GM18507 (cell line): ENCODE results near the gene LYPLAL1.

Experiments used
- DNase-seq: peaks from one replicate; pipeline ENCODE4 v3.0.0; 2011; ENCODE audit warnings: low read depth; ENCODE audit not compliant: insufficient read length; ENCODE audit errors: extremely low spot score
- FAIRE-seq: peaks from 2 replicates; lab custom pipeline; 2011; peaks lifted over from hg19 to GRCh38; lab: Jason Lieb, UNC

LYPLAL1 gene

DNA sequence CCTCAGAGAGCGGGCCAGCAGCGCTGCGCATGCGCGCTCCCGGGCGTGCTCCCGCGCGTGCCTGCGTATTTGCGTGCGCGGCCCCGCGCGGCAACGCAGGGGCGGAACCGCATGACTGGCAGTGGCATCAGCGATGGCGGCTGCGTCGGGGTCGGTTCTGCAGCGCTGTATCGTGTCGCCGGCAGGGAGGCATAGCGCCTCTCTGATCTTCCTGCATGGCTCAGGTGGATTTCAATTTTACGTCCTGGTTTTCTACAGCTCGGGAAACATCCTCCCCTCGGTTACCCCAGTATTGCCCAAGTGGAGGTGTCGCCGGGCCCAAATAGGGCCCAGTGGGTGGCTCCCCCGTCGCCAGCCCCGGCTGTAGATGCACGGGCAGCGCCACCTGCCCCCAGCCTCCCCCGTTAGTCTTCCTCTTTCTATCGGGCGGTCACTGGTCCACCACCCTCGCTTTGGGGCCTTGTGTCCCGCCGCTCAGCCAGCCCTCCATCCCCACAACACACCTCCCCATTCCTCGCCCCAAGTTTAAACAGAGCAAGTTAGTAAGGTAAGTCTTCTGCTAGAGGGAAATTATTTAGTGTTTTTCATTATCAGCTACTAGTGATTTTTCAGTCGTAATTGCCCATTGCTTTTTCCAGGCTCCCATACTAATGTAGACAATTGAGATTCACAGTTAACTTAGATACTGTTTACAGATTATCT lies at the start of gene LYPLAL1:
LYPLAL1 (plus strand) TSS at position 121 of the 702 bp plus-strand sequence; CDS start at position 134, 13 bp downstream.
- FAIRE-seq (peak; percentile 96), DNase-seq (peak; percentile 74)

DNA sequence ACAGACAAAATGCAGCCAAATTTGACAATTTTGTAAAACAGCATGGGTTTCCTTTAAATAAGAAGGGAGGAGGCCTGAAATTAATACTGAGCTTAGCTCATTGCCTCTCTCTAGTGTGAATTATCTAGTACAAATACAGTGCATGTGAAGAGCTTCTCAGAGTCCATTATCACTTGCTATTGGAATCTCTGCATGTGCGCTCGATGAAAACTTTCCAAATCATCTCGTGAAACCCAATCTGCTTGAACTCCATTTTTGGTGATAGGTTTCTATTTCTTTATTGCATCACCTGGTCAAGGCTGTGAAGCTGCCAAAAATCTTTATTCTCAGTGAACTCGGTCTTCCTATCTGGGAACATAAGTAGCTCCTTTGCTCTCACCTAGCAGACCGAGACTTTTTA lies 49.5 kb upstream of the LYPLAL1 start:
- FAIRE-seq (no peak), DNase-seq (no peak)

DNA sequence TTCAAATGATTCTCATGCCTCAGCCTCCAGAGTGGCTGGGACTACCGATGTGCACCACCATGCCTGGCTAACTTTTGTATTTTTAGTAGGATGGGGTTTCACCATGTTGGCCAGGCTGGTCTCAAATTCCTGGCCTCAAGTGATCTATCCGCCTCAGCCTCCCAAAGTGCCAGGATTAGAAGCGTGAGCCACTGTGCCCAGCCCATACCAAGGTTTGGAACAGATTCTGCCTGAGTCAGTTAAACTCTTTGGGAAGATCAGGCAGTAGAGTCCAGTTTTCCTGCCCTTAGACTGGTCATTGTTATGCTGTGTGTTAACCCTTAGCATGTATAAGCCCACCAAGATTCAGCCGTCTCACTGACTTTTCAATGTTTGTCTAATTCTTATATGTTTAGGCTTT lies 48.3 kb upstream of the LYPLAL1 start:
- FAIRE-seq (no peak), DNase-seq (no peak)

DNA sequence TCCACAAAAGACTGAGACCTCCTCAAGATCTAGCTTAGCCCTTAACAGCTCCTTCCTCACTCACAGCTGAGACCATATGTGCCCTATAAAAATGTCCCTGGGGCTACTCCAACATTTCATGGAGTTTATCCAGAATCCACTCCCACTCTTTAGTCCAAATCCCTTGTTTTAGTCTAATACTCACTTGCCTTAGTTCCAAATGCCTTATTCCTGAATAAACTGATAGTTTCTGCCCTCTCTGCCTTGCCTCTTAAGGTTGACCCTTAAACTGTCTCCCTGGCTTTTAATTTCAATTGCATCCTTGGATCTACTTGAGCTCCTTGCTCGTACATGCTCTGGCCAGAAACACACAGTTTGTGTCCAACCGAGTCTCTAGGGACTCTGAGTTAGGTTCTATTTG lies 47.3 kb upstream of the LYPLAL1 start:
- DNase-seq (no peak), FAIRE-seq (no peak)

DNA sequence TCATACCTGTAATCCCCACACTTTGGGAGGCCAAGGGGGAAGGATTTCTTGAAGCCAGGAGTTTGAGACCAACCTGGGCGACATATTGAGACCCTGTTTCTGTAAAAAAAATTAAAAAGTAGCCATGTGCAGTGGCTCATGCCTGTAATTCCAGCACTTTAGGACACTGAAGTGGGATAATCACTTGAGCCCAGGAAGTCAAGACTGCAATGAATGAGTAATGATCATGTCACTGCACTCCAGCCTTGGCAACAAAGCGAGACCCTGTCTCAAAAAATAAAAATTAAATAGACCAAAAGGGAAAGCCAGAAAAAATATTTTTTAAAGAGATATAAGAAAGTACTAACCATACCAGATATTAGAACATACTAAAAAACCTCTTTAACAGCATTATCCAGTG lies 44.7 kb upstream of the LYPLAL1 start:
- DNase-seq (no peak), FAIRE-seq (no peak)

DNA sequence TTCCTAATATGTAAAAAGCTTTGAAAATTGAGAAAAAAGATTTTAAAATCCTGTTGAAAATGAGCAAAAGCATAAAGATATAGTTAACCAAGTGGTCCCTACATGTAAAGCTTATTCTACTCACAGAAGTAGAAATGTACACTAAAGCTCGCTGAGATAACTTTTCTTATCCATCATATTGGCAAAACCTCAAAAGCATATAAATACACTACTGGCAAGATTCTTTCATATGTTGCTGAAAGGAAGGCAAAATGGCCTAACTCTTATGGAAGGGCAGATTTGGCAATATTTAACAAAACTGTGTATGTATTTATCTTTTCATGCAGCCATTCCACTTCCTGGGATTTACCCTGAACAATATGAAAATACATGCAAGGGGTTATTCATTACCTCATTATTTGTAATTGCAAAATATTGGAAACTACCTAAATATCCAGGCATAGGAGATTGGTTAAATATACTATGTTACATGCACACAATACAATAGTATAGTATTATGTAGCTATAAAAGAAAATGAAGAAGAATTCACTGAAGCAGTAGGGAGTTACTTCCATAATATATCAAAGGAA lies 43.2 kb upstream of the LYPLAL1 start:
- peak; percentile 38 for FAIRE-seq
- DNase-seq: no peak

DNA sequence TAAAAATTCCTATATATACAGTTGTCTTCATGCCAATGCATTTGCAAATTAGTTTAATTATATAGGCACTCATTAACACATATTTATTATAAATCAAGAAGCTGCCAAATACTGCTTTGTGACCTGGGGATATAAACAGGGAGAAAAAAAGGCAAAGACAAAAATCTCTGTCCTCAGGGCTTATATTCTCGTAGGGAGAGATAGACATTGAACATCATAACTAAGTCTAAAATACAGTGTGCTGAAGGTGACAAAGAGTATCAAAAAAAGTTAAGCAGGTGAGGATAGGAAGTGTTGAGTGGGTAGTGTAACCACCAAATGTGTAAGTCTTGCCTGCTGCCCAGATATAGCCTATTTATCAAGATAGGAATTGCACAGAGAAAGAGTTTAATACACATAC lies 40.7 kb upstream of the LYPLAL1 start:
- no peak for FAIRE-seq

DNA sequence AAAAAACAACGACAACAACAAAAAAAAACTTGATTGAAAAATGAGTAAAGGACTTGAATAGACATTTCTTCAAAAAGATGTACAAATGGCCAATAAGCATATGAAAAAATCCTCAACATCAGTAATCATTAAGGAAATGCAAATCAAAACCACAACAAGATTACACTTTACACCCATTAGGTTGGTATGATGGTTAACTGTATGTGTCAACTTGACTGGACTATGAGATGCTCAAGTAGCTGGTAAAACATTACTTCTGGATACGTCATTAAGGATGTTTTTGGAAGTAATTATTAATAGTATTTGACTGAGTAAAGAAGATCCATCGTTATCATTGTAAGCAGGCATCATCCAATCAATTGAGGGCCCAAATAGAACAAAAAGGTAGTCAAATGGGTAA lies 34.9 kb upstream of the LYPLAL1 start:
- FAIRE-seq: no peak
- no peak for DNase-seq

More for the DNA sequence above, 40.7 kb upstream of the LYPLAL1 start:
- DNase-seq: no peak

DNA sequence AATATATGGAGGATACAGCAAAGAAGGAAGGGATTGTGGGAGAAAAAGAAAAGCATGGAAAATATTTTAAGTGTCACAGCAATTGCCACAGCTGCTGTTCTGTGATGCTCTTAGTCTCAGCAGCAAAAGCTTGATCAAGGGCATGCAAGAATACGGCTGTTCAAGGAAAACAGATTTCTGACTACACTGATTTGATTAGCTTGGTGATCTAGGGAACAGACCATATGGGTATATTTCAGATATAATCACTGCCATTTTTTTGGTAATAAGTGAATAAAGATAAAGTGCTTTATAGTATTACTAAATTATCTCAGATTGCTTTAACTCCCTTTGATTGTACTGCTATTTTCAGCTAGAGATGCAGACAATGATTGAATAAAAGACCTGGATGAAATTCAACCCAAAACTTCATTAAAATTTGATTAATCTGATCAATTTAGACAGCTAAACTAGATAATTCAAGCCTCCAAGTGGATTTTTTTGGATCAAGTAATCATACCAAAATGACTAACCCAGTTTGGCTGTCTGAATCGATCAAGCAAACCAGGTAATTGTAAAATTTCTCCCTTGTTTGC lies 33.3 kb upstream of the LYPLAL1 start:
- FAIRE-seq (no peak), DNase-seq (no peak)

DNA sequence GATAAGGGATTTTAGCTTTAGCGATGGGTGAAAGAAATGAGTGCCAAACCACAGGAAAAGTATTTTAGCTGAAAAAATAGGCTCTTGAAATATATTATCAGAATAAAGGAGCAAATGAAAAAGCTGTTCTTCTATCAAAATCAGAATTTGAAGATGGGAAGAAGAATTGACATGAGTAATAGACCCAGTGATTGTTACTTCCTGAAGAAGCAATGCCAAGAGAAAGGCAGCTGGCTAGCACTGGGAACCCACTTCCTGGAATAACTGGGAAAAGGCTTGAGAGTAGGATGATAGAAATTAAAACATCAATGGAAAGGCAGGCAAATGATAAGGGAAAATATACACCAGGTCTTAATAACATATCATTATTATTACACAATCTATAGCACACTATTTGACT lies 29.9 kb upstream of the LYPLAL1 start:
- DNase-seq (no peak), FAIRE-seq (no peak)

DNA sequence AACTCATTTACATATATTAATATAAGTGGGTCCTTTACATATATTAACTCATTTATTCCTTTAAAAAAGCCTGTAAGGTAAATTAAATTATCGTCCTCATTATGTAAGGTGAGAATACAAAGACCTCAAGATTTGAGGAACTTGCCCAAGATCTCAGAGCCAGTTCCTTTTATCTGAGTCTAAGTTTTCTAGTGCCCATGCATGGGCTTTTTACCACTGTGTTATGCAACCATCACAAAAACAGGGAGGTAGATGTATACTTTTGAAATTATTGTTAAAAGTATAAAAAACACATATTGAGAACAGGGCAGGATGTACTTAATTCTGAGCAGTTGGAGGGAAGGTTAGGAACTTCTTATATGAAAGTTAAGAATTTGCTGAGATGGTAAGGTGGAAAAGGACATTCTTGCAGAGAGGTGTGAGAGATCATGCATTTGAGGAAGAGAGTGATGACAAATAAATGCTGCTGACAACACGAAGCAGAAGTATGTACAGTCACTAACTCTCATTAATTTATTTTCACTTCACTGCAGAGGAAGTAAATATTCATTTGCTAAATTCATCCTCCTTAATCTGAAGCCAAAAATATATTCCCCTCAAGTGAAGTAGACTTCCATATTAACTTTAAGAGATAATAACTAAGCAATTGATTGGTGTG lies 28.9 kb upstream of the LYPLAL1 start:
- FAIRE-seq (no peak), DNase-seq (no peak)

DNA sequence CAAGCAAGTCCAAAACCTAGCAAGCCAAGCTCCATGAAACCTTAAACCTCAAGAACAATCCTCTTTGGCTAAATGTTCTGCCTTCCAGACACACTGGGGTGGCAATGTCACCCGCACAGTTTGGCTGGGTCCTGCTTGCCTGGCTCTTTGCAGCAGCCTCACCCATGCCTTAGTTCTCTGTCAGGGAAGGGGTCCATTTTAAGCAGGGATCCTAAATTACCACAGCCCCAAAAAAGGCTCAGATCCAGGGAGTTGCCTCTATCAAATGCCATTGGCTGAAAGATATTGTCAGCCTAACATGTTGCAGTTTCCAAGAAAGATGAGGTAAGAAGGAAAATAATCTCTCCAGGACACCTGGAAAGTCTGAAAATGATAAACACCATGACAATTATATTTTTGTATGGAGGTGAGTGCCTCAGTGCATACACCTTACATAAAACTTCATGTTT lies 26.1 kb upstream of the LYPLAL1 start:
- no peak for DNase-seq
- FAIRE-seq: no peak

DNA sequence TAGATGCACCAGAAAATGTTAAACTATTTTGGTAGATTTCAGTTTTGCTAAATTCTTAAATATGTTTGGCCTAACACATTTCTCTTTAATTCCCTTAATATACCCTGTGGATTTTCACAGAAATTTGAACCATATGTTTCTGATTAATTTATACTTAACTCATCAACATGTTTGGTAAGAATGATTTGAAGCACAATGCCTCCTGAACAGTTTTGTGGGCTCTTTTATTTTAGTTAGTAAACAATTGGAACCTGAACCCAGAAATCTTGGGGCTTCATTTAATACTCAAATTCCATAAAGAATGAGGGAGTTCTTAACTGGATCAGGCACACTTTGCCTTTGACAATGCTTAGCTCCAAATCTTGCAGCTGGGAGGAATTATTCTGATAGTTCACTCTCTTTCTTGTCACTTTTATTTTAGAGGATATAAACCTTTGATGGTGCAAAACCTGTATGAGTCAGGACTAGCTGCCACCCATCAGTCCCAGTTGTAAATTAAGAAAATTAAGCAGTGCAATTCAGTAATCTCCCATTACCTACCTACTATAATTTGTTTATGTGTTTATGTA lies 24.6 kb upstream of the LYPLAL1 start:
- FAIRE-seq (no peak), DNase-seq (no peak)

DNA sequence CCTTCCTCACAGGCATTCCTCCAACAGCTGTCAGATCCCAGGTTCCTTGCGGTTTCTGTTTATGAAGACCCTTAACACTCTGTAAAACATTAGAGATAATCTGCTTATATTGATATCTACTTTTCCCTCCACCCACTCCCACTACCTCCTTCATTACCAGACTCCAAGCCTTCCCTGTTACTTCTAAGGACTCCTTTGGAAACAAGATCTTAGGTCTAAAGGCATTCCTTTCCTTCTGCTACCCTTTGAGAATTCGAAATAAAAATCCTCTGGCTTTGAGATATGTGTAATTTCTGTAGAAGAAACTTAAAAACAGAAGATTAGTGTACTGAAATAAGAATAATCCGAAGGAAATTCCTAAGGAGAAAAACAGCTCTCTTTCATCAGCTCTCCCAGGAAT lies 23.7 kb upstream of the LYPLAL1 start:
- DNase-seq (no peak), FAIRE-seq (no peak)

DNA sequence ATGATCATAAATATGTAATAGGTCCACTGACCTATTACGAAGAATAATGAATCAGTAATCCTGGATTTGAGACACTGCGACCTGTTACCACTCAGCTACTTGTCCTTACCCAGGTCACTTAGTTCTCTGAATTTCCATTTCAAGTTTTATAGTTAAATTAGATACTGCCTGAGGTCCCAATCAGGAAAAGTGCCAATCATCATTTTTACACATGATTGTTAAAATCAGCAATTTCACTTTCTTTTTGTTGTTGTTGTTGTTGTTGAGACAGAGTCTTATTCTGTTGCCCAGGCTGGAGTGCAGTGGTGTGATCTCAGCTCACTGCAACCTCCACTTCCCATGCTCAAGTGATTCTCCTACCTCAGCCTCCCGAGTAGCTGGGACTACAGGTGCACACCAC lies 22.8 kb upstream of the LYPLAL1 start:
- no peak for DNase-seq
- FAIRE-seq: no peak

DNA sequence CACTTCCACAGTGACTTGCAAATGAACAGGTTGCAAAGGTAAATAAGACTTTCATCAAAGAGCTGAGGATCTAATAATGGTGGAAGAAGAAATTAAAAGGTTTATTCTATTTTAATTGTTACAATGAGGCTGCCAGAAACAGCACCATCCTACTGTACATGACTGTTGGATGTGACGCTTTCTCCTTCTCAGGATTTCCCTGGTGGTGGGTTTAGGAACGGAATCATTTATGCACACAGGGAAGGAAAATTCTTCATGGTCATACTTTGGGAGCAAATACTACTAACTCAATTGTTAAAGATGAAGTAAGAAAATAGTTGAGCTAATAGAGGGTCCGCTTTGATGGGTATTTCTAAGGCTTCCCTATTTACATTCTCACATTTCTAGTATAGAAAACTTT lies 22.2 kb upstream of the LYPLAL1 start:
- FAIRE-seq: no peak
- DNase-seq: no peak

DNA sequence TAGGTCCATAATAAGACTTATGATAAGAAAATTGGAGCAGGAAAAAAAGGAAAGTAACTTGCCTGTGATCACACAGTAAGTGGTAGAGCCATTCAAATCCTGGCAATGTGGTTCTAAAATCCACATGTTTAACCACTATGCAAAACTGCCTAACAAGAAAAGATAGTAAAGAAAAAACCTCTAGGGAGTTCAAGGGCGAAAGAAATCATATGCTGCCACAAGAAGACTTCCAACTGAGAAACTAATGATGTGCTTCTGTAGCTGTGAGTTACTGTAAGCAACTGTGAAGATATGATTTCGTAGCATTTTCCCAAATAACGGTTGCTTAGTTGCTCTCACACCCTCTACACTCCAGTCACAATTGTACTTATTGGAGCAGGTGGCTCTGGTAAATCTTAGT lies 20.9 kb upstream of the LYPLAL1 start:
- FAIRE-seq: no peak
- DNase-seq: no peak

DNA sequence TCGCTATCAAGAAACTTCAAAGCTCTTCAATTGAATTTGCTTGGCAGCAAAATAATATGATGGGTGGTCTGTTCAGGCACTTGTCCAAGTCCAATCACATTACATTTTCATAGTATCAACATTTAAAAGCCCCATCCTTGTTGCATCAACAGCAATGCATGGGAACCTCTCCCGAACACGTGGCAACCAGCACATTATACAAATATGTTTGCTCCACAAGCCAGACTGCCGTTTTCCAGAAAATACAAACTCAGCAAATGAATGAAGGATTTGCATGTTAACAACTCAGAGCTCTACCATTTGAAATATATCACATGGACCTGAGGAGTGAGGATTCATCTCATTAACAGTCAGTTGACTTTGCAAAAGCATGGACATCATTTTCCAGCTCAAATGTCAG lies 20.0 kb upstream of the LYPLAL1 start:
- FAIRE-seq (no peak), DNase-seq (no peak)

DNA sequence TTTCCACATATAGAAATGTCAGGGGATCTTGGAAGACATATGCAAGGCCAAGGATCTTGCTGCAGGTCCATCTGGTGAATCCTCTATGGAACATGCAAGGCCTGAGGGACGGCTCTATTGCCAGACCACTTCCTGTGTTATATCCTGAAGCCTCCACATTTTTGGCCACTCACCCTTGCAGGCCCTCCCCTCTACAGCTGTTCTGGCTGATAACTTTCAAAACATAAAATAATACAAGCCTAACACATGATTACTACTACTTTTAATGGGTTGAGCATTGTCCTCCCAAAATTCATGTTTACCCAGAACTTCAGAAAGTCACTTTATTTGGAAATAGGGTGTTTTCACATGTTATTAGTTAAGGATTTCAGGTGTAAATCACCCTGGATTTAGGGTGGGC lies 18.5 kb upstream of the LYPLAL1 start:
- FAIRE-seq: no peak
- no peak for DNase-seq

DNA sequence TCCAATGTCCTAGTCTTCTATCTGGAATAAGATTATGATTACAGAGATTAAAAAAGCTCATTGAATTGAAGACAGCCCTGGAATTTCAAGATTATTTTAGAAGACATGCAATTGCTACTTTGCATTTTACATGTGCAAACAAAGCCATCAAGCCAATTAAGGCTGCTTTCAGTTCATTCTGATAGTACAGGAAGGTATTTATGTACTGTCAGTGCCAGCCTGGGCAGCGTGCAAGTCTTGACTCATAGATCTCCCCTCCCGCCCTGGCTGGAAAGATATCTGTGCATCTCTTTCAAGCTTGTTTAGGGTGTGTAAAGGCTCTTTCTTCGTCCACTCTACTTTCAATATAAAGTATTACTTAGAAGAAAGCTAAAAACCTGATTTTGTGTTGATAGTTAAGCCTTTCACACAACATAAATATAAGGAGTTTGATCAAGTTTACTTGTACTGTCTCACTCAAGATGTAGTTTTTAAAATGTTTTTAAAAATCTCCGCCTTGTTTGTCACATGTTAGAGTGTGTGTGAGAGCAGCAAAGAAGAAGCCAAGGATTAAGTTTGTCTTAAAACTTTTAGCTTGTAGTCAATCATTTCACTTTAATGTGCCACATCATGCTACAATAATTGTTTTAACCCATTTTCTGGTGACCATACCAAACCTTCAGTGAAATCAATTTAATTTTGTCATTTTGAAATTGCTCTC lies 13.6 kb upstream of the LYPLAL1 start:
- DNase-seq (no peak), FAIRE-seq (peak; percentile 44)
